Natural killer cell (primary cell): ENCODE data around the gene FGGY. TPM values are rescaled to one million over a fixed set of nuclear protein-coding genes. Genes with fewer than 3 reads are reported as not detected.
"Not testable (repeated sequence)": the region's sequence is repeated elsewhere in the genome, so short reads cannot be mapped to it uniquely, and the experiment has no call there.

Experiments used
- ATAC-seq, 3 donors: fragments of 150-1000 bp in 2 of 3; fragments of 200-7000 bp in 1 of 3; cut with Tn5 transposase; 1 replicate in 1 of 3; 2 replicates in 2 of 3; pipeline ENCODE4 v1.10.0; 2021; ENCODE audit warnings: mild to moderate bottlenecking in 2 of 3, moderate library complexity in 2 of 3
- DNase-seq, 2 donors: peaks; one replicate each; pipeline versions ENCODE4 v3.0.0 to v3.0.0-alpha.2; 2013 to 2021; ENCODE audit warnings: mixed read lengths in 1 of 2
- H3K27ac ChIP-seq: one replicate; pipeline ENCODE4 v1.5.1; 2013; ENCODE audit warnings: mild to moderate bottlenecking, low read length
- H3K27me3 ChIP-seq: one replicate; pipeline ENCODE4 v1.6.1; 2013; ENCODE audit warnings: low read length; ENCODE audit not compliant: control insufficient read depth, insufficient read depth
- H3K36me3 ChIP-seq: one replicate; pipeline ENCODE4 v1.6.1; 2013; ENCODE audit warnings: low read length; ENCODE audit not compliant: control insufficient read depth, insufficient read depth
- H3K4me1 ChIP-seq: one replicate; pipeline ENCODE4 v1.6.1; 2013; ENCODE audit warnings: low read length; ENCODE audit not compliant: control insufficient read depth, insufficient read depth
- H3K4me3 ChIP-seq: one replicate; pipeline ENCODE4 v1.5.1; 2013; ENCODE audit warnings: low read length
- H3K9me3 ChIP-seq: one replicate; pipeline ENCODE4 v1.6.1; 2013; ENCODE audit warnings: low read length; ENCODE audit not compliant: control insufficient read depth, insufficient read depth
- H3K27ac Mint-ChIP-seq, 2 donors: one replicate each; pipeline ENCODE4 v1.8.0; 2022; ENCODE audit warnings: mild to moderate bottlenecking in 2 of 2, mixed read lengths in 2 of 2, moderate library complexity in 1 of 2
- H3K27me3 Mint-ChIP-seq, 2 donors: one replicate each; pipeline ENCODE4 v1.8.0; 2022; ENCODE audit warnings: low read depth in 2 of 2, mixed read lengths in 2 of 2
- H3K36me3 Mint-ChIP-seq: one replicate; pipeline ENCODE4 v1.8.0; 2022; ENCODE audit warnings: mixed read lengths
- H3K4me1 Mint-ChIP-seq, 2 donors: one replicate each; pipeline ENCODE4 v1.8.0; 2022; ENCODE audit warnings: mixed read lengths in 2 of 2
- H3K4me3 Mint-ChIP-seq: one replicate; pipeline ENCODE4 v1.8.0; 2022; ENCODE audit warnings: mild to moderate bottlenecking, moderate library complexity, mixed read lengths
- H3K9me3 Mint-ChIP-seq, 2 donors: one replicate each; pipeline ENCODE4 v1.8.0; 2022; ENCODE audit warnings: mixed read lengths in 2 of 2
- WGBS: methylation state at CpG from one replicate; pipeline ENCODE4 v1.1.7; 2013; ENCODE audit warnings: missing lambda C conversion rate; ENCODE audit not compliant: insufficient coverage; 5-methylcytosine and 5-hydroxymethylcytosine counted together
- intact Hi-C: fragments of 100-400 bp; cut with micrococcal nuclease; formaldehyde crosslinking; loops from one replicate; pipeline ENCODE4 v1.14.2; 2022
- total RNA-seq, 4 donors: library from RNA; stranded (reverse); fragments of 120-200 nt in 1 of 4; gene quantifications; one replicate each; pipeline versions ENCODE4 v1.2.3 to v1.2.4, GENCODE V29; 2013 to 2022
- TF ChIP-seq, protein P1 (sequence below): fragments of 200-600 bp; IDR thresholded peaks from one replicate; pipeline ENCODE4 v1.8.0; 2022; ENCODE audit warnings: antibody characterized with exemption

Gene FGGY
- total RNA-seq, 3 donors from 2014 or later (not counting 1 experiment from before 2014, with no cell fraction given) = 21.8 to 31.5 (median 21.8) TPM

DNA sequence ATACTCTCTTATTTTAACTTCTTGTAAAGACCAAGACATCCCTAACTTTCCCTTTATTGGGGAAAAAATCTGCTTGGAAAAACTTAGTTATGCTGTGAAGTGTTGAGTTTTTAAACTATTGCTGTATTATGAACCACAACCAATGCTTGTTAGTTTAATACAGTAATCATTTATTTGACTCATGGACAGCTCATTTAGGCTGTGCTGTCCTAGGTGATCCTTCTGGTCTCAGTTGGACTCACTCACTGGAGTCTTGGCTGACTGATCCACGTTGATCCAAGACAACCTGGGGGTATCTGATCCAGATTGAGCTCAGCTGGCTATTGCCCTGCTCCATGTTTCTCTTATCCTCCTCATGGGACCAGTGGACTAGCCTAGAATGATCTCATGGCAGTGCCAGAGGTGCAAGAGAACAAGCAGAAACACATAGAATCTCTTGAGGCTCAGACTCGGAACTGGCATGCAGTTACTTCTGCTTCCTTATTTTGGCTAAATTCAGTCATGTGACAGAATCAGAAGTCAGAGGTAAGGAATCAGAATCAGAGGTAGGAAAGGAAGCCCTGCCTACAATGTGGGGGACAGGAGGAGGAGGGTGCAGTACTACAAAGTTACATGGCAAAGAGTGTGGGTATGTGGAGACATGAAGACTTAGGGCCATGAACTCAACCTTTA lies 156.5 kb downstream of the FGGY start:
- no peak for DNase-seq
- H3K27me3 Mint-ChIP-seq = no peaks in the 10 kb centered on the region
- ATAC-seq = no peak
- H3K27me3 ChIP-seq = no peaks in the 10 kb centered on the region
- H3K9me3 ChIP-seq = no peaks in the 10 kb centered on the region
- H3K27ac ChIP-seq = no peak overlapping the region
- H3K9me3 Mint-ChIP-seq = no peaks in the 10 kb centered on the region
- H3K36me3 ChIP-seq = no peaks in the 10 kb centered on the region
- H3K36me3 Mint-ChIP-seq = no peaks in the 10 kb centered on the region
- no peak overlapping the region for H3K4me3 ChIP-seq
- intact Hi-C loops = no loop called here
- H3K4me1 Mint-ChIP-seq = no peaks in the 10 kb centered on the region
- no peaks in the 10 kb centered on the region for H3K4me1 ChIP-seq
- no peak overlapping the region for H3K27ac Mint-ChIP-seq
- no peak overlapping the region for H3K4me3 Mint-ChIP-seq
- WGBS = 83% methylated on average over 2 of the region's 2 CpGs
- TF ChIP-seq, protein P1, sequence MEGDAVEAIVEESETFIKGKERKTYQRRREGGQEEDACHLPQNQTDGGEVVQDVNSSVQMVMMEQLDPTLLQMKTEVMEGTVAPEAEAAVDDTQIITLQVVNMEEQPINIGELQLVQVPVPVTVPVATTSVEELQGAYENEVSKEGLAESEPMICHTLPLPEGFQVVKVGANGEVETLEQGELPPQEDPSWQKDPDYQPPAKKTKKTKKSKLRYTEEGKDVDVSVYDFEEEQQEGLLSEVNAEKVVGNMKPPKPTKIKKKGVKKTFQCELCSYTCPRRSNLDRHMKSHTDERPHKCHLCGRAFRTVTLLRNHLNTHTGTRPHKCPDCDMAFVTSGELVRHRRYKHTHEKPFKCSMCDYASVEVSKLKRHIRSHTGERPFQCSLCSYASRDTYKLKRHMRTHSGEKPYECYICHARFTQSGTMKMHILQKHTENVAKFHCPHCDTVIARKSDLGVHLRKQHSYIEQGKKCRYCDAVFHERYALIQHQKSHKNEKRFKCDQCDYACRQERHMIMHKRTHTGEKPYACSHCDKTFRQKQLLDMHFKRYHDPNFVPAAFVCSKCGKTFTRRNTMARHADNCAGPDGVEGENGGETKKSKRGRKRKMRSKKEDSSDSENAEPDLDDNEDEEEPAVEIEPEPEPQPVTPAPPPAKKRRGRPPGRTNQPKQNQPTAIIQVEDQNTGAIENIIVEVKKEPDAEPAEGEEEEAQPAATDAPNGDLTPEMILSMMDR = no peak

DNA sequence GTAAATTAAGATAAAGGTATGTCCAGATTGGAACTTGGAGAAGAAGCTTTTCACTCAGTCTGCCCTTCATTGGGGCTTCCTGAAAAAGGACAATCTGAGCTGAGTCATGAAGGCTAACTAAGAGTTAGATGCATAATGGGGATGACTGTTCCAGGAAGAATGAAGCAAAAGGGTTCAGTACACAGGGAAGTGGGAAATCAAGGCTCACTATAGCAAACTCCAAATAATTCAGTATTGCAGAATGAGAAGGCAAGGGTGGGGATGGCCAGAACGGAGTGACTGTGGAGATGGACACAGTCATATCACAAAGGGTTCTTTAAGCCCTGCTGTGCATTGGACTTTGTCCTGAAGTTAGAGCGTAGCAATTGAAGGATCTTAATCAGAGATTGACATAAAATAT lies 158.3 kb downstream of the FGGY start:
- H3K27ac ChIP-seq = no peak overlapping the region
- no peaks in the 10 kb centered on the region for H3K27me3 ChIP-seq
- intact Hi-C loops = no loop called here
- WGBS = 83% methylated on average over 2 of the region's 2 CpGs
- Mint-ChIP-seq H3K27ac (no peak overlapping the region), H3K4me3 (no peak overlapping the region), H3K36me3 (no peaks in the 10 kb centered on the region), H3K4me1 (no peaks in the 10 kb centered on the region), H3K9me3 (peaks cover 0 to 3% of the 10 kb centered on the region in 2 donors), H3K27me3 (no peaks in the 10 kb centered on the region)
- H3K36me3 ChIP-seq = no peaks in the 10 kb centered on the region
- TF ChIP-seq, protein P1 = no peak
- H3K4me1 ChIP-seq = no peaks in the 10 kb centered on the region
- no peak overlapping the region for H3K4me3 ChIP-seq
- no peak for ATAC-seq
- no peaks in the 10 kb centered on the region for H3K9me3 ChIP-seq
- no peak for DNase-seq

DNA sequence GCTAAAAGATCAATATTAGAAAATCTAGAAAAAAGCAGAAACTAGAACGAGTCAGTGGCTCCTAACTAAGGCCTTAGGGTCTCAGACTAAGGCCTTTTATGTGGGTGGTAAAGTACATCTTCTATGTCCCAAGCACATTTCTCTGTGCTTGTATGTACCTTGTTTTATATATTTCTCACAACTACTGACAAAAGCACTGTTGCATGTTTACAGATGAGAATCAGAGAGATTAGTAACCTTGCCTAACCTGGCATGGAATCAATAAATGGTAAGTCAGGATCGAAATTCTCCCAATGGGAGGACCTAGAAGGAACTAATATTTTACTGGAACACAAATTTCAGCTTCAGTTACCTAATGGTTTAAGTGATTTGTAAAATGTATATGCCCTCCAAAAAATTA lies 160.9 kb downstream of the FGGY start:
- Histone ChIP-seq H3K36me3 (no peaks in the 10 kb centered on the region), H3K4me1 (no peaks in the 10 kb centered on the region), H3K27ac (no peak overlapping the region), H3K27me3 (no peaks in the 10 kb centered on the region), H3K4me3 (no peak overlapping the region), H3K9me3 (no peaks in the 10 kb centered on the region)
- TF ChIP-seq, protein P1 = no peak
- H3K9me3 Mint-ChIP-seq = peaks cover 2 to 5% of the 10 kb centered on the region in 2 donors
- H3K4me3 Mint-ChIP-seq = no peak overlapping the region
- WGBS = 94% methylated on average over 2 of the region's 2 CpGs
- H3K27me3 Mint-ChIP-seq = no peaks in the 10 kb centered on the region
- no peaks in the 10 kb centered on the region for H3K4me1 Mint-ChIP-seq
- no peak overlapping the region for H3K27ac Mint-ChIP-seq
- no peak for ATAC-seq
- no peak for DNase-seq
- intact Hi-C loops = no loop called here
- no peaks in the 10 kb centered on the region for H3K36me3 Mint-ChIP-seq

DNA sequence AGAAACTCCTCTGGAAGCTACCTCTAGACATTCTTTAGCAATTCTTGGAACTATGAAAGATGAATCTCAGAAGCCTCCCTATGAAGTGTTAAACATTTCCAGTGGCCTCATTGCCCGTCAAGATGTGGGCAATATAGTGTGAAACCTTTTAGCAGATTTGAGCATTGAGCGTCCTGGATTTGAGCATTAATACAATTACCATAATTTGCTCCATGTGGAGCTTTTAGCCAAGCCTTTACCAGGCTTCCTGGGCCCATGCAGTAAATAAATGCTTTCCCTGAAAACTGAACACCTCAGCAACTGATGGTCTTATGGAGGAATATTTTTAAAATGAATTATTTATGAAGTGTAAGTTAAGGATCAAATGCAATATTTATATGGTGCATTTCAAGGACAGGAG lies 162.0 kb downstream of the FGGY start:
- intact Hi-C loops = no loop called here
- Mint-ChIP-seq H3K4me1 (no peaks in the 10 kb centered on the region), H3K36me3 (no peaks in the 10 kb centered on the region), H3K9me3 (peaks cover 2 to 5% of the 10 kb centered on the region in 2 donors), H3K4me3 (no peak overlapping the region), H3K27me3 (no peaks in the 10 kb centered on the region), H3K27ac (no peak overlapping the region)
- Histone ChIP-seq H3K4me1 (no peaks in the 10 kb centered on the region), H3K36me3 (no peaks in the 10 kb centered on the region), H3K27me3 (no peaks in the 10 kb centered on the region), H3K27ac (no peak overlapping the region), H3K9me3 (no peaks in the 10 kb centered on the region), H3K4me3 (no peak overlapping the region)
- ATAC-seq = no peak
- TF ChIP-seq, protein P1 = no peak
- 95% methylated on average over 2 of the region's 2 CpGs for WGBS
- no peak for DNase-seq

DNA sequence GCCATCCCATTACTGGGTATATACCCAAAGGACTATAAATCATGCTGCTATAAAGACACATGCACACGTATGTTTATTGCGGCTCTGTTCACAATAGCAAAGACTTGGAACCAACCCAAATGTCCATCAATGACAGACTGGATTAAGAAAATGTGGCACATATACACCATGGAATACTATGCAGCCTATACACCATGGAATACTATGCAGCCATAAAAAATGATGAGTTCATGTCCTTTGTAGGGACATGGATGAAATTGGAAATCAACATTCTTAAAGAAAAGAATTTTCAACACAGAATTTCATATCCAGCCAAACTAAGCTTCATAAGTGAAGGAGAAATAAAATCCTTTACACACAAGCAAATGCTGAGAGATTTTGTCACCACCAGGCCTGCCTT lies 166.0 kb downstream of the FGGY start:
- H3K4me1 ChIP-seq, H3K9me3 Mint-ChIP-seq, H3K4me1 Mint-ChIP-seq, H3K4me3 Mint-ChIP-seq, H3K36me3 ChIP-seq, H3K27me3 ChIP-seq, H3K9me3 ChIP-seq, H3K36me3 Mint-ChIP-seq, ATAC-seq, H3K27ac ChIP-seq, DNase-seq, H3K27me3 Mint-ChIP-seq, intact Hi-C loops, H3K4me3 ChIP-seq, H3K27ac Mint-ChIP-seq: not testable (repeated sequence)
- 100% methylated on average over 2 of the region's 2 CpGs for WGBS
